NCI-H2227 (cell line): ENCODE measurements around the gene PRSS38.
"Not testable (repeated sequence)": the region's sequence is repeated elsewhere in the genome, so short reads cannot be mapped to it uniquely, and the experiment has no call there.

Experiments
- DNase-seq: peaks from one replicate; lab custom pipeline; 2025; ENCODE audit not compliant: unreplicated experiment; lab: John Stamatoyannopoulos, UW

Gene PRSS38

GRCh38 chr1:227838181-227838580, 22.7 kb downstream of the PRSS38 start:
- no peak for DNase-seq

GRCh38 chr1:227841096-227841495, 25.6 kb downstream of the PRSS38 start:
- DNase-seq = no peak

- DNase-seq = no peak
Observed at GRCh38 chr1:227844320-227845146, 29.1 kb downstream of the PRSS38 start.

DNA sequence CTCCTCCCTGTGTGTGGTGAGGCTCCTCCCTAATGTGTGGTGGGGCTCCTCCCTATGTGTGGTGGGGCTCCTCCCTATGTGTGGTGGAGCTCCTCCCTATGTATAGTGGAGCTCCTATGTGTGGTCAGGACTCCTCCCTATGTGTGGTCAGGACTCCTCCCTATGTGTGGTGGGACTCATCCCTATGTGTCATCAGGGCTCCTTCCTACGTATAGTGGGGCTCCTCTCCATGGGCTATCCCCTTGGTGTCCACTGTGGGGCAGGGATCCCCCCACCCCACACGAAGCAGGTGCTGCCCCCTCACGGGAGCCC, 29.6 kb downstream of the PRSS38 start:
- DNase-seq = no peak

GRCh38 chr1:227845519-227845918, 30.0 kb downstream of the PRSS38 start:
- DNase-seq = no peak

DNA sequence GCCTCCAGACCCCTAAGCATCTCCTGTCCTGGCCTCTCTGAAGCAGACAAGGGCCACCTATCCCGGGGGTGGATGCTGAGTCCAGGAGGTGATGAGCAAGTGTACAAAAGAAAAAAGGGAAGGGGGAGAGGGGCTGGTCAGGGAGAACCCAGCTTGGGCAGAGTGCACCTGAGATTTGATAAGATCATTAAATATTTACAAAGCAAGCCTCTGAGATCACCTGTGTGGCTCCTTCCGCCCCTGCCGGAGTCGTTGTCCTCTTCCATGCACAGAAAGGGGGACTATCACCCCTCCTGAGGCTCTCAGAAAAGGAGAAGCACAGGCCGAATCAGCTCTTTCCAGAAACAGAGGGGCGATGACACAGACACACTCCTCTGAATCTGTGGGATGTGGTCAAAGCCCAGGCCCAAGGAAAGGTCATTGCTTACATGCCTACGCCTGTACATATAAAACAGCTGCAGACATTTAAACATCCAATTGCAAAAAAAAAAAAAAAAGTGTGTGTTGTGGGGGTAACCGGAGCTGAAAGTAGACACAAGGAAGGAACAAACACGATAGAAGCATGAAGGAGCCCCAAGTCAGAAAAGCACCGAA, 30.9 kb downstream of the PRSS38 start:
- no peak for DNase-seq

GRCh38 chr1:227847046-227847445, 31.6 kb downstream of the PRSS38 start:
- not testable (repeated sequence) for DNase-seq

GRCh38 chr1:227848430-227848932, 33.0 kb downstream of the PRSS38 start:
- no peak for DNase-seq

GRCh38 chr1:227849251-227849650, 33.8 kb downstream of the PRSS38 start:
- no peak for DNase-seq

GRCh38 chr1:227854189-227854588, 38.7 kb downstream of the PRSS38 start:
- DNase-seq = no peak

- DNase-seq = no peak
Observed at GRCh38 chr1:227855687-227856086, 40.2 kb downstream of the PRSS38 start.

- no peak for DNase-seq
Observed at GRCh38 chr1:227856147-227856858, 40.8 kb downstream of the PRSS38 start.

DNA sequence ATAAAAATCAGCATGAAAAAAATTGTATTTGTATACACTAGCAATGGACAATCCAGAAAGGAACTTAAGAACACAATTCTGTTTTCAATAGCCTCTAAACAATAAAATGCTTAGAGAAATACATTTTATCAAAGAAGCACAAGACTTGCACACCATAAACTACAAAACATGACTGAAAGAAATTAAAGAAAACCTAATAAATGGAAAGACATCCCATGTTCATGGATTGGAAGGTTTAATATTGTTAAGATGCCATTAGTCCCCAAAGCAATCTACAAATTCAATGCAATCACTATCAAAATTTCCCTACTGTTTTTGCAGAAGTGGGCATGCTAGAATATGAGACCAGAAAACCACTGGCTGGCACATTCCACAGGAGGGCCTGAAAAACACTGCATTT, 49.4 kb downstream of the PRSS38 start:
- DNase-seq = no peak

- no peak for DNase-seq
Observed at GRCh38 chr1:227869279-227869842, 53.9 kb downstream of the PRSS38 start.

GRCh38 chr1:227869851-227870305, 54.4 kb downstream of the PRSS38 start:
- DNase-seq = no peak

- no peak for DNase-seq
Observed at GRCh38 chr1:227870366-227870765, 54.9 kb downstream of the PRSS38 start.

GRCh38 chr1:227871892-227872291, 56.4 kb downstream of the PRSS38 start:
- not testable (repeated sequence) for DNase-seq

DNA sequence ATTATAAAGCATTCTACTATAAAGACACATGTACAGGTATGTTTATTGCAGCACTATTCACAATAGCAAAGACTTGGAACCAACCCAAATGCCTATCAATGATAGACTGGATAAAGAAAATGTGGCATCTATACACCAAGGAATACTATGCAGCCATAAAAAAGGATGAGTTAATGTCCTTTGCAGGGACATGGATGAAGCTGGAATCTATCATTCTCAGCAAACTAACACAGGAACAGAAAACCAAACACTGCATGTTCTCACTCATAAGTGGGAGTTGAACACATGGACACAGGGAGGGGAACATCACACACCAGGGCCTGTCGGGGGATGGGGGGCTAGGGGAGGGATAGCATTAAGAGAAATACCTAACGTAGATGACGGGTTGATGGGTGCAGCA, 62.3 kb downstream of the PRSS38 start:
- DNase-seq = not testable (repeated sequence)

DNA sequence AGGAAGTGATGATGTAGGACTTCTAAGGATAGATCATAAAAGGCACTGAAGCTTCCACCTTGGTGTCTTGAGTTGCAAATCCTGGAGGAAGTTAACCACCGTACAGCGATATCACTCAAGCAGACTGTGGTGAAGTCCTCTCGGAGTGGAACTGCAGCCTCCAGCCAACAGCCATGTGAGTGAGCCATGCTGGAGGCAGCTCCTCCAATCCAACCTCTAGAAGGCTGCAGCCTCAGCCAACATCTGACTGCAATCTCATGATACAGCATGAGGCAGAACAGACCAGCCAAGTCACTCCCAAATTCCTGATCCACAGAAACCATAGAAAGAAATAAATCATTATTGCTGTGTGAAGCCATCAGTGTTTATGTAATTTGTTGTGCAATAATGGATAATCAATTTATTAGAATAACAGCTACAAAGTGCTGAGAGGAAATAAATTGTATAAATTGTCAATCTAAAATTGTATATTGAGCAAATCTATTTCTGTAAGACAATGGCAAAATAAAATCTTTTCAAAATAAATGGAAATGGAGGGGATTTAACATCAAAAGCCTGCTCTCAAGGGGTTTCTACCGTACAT, 65.0 kb downstream of the PRSS38 start:
- DNase-seq = no peak

GRCh38 chr1:227883073-227883520, 67.6 kb downstream of the PRSS38 start:
- no peak for DNase-seq
